Activated CD4-positive, CD25-positive, alpha-beta regulatory T cell treated with anti-CD3 and anti-CD28 coated beads, Interleukin-2, amount 50 U/mL, for 72 hours (primary cell): ENCODE data around the gene CPA2.
"Not testable (repeated sequence)": the region's sequence is repeated elsewhere in the genome, so short reads cannot be mapped to it uniquely, and the experiment has no call there.

Experiments
- DNase-seq: peaks from one replicate; pipeline ENCODE4 v3.0.0; 2021

The CPA2 gene

DNA sequence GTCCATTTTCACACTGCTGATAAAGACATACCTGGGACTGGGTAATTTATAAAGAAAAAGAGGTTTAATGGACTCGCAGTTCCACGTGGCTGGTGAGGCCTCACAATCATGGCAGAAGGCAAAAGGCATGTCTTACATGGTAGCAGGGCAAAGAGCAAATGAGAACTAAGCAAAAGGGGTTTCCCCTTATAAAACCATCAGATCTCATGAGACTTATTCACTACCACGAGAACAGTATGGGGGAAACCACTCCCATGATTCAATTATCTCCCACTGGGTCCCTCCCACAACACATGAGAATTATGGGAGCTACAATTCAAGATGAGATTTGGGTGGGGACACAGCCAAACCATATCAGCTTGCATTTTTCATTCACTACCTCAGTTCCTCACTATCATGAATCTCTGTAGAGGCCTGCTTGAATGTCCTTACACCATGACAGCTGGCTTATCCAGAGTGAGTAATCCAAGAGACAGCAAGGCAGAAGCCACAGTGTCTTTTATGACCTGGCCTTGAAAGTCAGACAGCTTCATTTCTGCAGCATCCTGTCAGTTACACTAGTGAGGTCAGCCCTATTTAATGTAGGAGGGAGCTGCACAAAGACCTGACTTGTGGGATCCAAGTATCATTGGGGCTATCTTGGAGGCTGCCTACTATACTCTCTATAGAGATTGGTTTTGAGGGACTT, 55.0 kb downstream of the CPA2 start:
- DNase-seq, result not testable (repeated sequence)

DNA sequence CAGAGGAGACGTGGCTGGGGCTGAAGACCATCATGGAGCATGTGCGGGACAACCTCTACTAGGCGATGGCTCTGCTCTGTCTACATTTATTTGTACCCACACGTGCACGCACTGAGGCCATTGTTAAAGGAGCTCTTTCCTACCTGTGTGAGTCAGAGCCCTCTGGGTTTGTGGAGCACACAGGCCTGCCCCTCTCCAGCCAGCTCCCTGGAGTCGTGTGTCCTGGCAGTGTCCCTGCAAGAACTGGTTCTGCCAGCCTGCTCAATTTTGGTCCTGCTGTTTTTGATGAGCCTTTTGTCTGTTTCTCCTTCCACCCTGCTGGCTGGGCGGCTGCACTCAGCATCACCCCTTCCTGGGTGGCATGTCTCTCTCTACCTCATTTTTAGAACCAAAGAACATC, 56.0 kb downstream of the CPA2 start:
- no peak for DNase-seq

DNA sequence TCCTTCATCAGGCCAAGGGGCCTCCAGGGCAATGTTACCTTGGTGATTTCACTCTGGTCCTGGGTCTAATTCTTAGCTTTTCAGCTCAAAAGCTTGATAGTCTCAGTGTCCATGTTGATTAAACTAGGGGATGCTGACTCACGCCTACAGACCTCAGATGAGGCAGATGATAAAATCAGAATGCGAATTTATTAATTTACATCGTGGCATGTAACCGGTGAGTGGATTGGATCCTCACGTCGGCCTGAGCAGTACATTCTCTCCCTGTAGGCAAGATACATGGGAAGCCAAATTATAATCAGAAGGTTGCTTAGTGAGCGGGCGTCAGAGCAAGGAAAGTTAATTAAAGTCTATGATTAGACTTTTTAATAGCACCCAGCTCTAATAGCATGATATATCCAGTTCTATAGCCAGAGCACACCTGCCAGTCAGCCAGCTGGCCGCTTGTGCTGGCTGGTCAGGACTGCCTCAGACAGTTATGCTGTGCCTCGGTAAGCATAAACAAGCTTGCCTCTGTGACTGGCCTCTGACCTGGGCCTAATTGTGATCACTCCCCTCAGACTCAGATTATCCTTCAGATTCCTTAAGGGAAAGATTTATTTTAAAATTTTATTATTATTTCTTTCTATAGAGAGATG, 57.8 kb downstream of the CPA2 start:
- no peak for DNase-seq

DNA sequence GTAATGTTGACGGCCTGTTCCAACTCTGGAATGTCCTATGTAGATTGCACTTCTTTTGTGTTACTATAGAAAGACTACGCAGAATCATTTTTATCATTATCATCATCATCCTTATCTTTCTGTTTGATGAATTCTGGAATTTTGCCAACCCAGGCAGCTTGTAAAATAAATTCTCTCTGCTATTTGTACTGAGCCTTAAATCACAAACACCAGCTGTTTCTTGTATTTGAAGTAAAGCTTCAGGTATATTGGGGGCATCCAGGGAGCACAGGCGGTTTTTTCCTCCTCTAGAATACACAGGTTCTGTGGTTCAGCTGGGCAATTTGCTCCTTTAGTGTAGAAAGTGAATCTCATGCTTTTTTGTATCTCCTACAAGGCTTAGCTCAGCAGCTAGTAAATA, 63.0 kb downstream of the CPA2 start:
- DNase-seq, result no peak

DNA sequence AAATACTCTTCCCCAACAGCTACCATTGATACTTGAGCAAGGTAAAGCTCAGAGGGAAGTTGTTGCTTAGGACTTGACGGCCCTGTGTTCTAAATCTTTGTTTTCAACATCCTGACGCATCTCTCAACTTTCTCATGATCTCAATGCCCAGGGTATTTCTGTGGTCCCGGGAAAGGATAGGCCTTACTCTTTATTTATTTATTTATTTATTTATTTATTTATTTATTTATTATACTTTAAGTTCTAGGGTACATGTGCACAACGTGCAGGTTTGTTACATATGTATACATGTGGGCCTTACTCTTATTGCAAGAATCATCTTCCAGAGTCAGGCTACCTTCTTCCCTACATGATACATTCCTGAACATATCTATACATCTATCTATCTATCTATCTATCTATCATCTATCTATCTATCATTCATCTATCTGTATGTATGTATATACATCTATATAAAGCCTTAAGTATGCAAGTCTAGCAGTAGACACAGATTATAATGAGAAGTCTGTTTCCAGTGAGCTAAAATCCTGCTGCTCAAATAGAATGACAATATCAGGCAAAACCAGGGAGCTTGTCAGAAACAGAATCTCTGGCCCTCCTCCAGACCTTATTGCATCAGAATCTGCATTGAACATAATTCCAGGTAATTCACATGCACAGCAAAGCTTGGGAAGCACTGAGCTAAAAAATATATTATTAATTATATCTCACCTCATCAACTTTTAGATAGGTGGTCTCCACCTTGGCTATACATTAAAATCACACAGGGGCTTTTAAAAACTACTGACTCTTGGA, 65.8 kb downstream of the CPA2 start:
- DNase-seq, result no peak

DNA sequence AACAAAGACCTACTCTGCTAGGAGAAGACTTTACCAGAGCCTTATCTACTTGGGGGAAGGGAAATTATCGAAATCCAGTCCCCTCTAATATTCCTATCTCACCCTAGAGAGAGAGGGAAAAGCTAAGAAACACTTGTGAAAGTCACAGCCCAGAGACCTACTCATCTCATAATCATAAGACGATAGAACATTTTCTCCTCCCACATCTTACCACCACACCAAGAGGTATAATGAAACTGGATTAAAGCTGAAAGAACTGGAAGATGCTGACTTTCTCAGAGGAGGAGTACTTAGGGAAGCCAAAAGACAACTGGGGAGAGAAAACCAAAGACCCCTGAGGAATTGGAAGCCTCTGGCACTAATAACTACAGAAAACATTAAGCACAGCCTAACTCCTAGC, 67.2 kb downstream of the CPA2 start:
- DNase-seq, result no peak

DNA sequence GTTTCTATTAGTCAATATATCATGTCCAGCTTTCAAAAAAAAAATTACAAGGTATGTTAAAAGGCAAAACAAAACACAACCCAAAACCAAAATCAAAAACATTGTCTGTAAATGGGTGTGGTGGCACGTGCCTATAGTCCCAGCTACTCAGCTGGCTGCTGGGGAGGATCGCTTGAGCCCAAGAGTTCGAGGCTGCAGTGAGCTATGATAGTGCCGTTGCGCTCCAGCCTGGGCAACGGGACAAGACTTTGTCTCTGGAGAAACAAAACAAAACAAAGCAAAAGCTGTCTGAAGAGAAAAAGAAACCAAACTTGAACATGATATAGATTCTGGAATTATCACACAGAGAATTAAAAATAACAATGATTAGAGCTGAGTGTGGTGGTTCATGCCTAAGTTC, 67.6 kb downstream of the CPA2 start:
- no peak for DNase-seq

DNA sequence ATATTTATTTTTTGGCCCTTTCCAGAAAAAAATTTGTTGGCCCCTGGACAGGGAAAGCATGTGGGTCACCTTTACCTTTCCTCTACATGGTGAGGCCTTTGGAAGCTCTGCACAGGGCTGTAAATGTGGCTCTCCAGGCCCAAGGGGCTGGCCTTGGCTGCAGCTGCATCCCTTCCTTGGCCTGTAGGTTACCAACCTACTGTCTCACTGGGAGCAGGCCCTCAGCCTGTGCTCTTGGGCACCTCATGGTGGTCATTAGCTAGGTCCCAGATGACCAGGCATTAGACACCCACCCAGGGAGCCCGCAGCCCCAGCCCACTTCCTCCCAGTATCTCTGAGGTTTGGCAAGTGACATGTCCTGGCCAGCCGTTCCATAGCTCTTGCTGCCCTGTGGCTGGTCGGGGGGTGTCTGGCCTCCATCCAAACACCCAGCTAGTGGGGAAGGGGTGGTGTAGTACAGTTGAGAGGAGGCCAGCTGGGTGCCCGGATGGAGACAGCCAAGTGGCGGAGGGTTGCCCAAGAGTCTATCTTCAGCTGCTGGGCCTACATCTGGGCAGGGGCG, 70.8 kb downstream of the CPA2 start:
- no peak for DNase-seq

DNA sequence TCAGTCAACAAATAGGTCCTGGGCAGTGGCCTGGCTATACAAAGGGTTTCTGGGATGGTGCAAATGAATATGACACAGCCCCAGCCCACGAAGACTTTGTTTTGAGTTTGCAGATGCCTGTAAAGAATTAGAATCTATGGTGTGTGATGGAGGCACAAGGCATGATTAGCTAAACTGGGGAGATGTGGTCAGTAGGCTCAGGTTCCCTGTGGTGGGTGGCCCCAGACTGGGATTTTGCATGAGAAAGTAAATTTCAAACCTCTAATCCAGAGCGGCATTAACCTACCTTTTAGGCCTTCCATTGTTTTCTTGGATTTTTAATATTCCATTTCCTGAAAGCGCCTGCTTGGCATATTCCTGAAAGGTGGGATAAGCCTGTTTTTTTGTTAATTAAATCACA, 71.6 kb downstream of the CPA2 start:
- DNase-seq, result no peak
